ENCODE measurements around the gene ITSN1.
"Not testable (repeated sequence)": the region's sequence is repeated elsewhere in the genome, so short reads cannot be mapped to it uniquely, and the experiment has no call there.

Gene ITSN1

DNA sequence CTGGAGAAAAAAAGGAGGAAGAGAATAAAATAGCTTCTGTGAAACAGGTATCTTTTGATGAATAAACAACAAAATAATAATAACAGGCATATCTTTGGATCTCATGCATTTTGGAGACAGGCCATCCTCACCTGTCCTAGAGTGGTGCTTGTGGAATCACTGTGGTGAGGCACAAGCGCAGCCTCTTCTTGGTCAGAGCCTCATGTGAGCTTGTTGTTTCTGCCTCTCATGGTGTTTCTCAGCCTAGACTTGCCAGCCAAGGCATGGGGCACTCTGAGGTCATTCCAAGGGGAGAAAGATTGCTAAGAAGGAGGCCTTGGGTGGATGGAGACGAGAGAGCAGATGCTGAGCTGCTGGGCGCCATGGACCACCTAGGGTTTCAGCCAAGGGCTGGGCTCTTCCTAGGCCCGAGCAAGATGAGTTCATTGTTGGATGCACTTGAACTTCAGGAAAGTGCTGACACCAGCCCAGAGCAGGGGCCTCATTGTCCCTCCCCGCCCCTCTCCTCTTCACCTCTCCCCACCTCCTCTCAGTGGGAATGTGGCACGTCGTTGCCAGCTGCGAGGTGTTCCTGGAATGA is 223.8 kb downstream of the ITSN1 start:
- DNase-seq: no peak

DNA sequence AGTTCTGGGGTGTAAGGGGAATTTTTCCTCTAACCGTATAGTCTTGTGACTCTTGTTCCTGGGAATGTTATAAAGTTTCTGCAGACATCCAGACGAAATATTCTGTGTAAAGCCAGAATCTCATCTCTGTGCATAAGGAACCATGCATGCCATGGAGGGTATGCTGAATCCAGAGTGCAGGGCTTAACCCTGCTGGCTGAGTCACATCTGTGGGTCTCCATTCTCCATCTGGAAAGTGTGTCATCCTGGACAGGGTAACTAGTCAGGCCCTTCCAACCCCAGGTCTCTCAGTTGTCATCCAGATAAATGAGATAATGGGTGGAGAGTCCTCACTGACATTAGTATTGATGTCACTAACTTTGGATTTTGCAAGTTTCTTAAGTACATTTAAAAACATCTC is 224.5 kb downstream of the ITSN1 start:
- no peak for DNase-seq

DNA sequence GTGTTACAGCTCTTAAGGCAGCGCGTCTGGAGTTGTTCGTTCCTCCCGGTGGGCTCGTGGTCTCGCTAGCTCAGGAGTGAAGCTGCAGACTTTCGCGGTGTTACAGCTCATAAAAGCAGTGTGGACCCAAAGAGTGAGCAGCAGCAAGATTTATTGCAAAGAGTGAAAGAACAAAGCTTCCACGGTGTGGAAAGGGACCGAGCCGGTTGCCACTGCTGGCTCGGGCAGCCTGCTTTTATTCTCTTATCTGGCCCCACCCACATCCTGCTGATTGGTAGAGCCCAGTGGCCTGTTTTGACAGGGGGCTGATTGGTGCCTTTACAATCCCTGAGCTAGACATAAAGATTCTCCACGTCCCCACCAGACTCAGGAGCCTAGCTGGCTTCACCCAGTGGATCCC is 225.6 kb downstream of the ITSN1 start:
- not testable (repeated sequence) for DNase-seq

DNA sequence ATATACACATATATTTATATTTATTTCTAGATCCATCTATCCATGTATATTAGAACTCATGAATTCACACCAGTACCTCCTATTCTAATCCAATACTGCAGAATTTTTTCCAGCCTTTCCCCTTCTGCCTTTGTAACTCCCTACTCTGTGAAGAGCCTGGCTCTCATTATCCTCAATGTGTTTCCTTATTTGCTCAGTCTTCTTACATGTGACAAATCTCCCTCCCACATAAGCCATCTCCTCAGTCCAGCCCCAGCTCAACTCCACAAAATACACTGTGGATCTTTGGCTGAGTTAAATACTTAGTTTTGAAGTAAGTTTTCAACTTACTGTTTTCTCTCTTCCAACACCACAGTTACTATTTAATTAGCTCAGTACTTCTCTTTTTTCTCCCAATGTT is 227.6 kb downstream of the ITSN1 start:
- no peak for DNase-seq

DNA sequence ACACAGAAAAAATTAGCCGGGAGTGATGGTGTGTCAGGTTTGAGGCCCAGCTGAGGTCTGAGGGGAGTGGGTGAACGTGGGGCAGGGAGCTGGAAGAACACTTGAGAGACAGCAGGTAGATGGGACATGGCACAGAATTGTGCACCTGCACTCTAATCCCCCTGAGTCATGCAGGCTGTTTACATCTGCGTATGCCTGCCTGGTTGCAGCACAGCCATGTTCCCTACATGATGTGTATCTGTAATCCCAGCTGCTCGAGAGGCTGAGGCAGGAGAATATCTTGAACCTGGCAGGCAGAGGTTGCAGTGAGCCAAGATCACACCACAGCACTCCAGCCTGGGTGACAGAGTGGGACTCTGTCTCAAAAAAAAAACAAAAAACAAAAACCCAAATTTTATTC is 228.5 kb downstream of the ITSN1 start:
- no peak for DNase-seq

DNA sequence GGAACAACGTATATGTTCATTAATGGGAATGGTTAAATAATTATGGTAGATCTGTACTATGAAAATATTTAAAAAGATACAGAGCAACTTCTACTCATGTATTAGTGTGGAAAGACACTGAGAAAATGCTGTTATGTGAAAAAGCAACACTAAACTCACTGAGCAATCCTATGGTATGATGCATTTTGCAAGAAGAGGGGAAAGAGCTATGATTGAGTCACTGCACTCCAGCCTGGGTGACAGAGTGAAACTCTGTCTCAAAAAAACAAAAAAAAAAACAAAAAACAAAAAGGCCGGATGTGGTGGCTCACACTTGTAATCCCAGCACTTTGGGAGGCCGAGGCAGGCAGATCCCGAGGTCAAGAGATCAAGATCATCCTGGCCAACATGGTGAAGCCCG is 228.9 kb downstream of the ITSN1 start:
- DNase-seq: no peak

DNA sequence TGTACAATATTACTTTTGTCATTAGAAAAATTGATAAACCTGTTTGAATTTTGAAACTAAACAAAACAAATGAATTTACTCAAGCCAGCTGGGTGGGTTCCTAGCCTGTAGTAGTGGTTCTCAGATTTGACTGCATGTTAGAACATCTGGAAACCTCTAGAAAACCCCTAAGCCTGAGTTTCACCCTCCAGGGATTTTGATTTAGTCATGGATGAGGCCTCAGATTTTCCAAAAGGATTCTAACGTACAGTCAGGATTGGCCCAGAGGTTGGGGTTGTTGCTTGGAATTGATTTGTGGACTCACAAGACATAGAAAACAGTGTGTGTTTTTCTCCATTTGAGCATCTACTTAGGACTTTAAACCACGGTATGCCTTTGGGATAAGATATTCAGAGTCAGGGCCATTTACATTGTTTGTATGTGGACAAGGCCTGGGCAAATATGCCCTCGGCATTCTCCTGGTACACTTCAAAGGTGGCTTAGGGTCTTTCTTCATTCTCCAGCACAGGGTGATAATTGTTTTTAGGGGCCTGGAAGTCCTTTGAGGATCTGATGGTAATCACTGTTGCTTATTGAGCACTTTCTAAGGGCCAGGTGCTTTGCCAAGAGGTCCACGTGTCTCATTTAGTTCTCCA is 230.7 kb downstream of the ITSN1 start:
- DNase-seq: no peak

DNA sequence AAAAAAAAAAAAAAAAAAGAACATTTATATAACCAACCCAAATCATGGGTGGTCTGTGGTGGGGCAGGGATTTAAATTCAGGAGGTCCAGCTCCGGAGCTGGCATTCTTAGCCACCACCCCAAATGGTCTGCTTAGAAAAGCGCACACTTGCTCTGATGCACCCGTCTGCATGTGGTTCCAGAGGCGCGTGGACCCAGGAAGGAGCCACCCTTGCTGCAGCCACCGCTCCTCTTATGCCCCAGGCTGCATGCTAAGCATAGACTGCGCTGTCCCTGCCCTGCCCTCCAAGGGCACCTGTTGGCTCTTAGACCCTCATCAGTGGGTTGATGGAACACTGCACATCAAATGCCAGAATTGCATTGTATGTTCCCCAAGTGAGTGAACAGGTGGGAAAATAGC is 231.9 kb downstream of the ITSN1 start:
- DNase-seq: no peak

DNA sequence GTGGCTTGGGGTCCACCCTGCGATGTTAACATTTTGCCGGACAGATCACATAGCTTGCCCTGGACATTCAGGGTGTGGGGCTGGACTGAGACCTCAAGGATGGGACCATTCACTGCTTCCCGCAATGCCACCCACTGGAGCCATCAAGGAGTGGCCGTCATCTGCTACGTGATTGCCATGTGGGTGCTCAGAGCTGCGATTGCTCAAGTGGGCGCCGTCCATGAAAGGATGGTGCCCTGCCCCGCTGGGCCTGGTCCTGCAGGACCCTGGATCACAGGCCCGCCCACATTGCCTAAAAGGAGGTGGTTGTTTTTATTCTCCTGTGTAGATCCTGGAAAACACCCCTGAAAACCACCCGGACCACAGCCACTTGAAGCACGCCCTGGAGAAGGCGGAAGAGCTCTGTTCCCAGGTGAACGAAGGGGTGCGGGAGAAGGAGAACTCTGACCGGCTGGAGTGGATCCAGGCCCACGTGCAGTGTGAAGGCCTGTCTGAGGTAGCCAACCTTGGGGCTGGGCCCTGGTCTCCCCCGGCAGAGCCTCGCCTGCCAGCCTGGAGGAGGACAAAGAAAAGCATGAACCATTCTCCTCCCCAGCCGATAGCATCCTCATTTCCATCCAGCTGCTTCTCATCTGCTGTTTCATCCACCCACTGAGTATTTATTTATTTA is 232.9 kb downstream of the ITSN1 start:
- no peak for DNase-seq

DNA sequence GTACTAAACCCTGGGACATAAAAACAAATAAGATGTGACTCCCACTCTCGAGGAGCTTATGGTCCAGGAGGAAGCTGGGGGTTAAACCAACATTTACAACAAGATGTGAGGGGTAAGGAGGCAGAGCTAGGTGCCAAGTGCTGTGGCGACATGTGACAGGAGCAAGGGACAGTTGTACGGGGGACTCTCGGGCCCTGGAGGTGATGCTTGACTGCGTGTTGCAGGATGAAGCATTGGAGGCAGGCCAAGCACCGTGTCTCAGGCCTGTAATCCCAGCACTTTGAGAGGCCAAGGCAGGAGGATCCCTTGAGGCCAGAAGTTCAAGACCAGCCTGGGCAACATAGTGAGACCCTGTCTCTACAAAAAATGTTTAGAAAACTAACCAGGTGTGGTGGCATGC is 236.5 kb downstream of the ITSN1 start:
- no peak for DNase-seq

DNA sequence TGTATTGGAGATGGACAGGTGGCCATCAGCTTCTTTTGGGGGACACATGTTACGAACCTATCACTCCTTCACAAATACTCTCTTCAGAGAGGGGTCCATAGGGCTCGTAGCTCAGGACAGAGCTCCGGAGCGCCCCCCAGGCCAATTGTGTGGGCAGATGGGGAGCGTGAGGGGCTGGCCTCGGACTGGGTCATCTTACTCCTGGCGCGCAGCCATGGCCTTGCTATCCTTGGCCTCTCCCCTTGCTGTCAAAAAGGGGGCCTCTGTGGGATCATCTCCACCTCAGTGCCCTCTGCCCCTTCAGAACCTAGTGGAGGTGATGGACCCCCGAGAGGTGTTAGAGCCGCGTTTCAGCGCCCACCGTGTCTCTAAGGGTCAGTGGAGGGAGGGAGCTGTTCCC is 238.3 kb downstream of the ITSN1 start:
- no peak for DNase-seq

DNA sequence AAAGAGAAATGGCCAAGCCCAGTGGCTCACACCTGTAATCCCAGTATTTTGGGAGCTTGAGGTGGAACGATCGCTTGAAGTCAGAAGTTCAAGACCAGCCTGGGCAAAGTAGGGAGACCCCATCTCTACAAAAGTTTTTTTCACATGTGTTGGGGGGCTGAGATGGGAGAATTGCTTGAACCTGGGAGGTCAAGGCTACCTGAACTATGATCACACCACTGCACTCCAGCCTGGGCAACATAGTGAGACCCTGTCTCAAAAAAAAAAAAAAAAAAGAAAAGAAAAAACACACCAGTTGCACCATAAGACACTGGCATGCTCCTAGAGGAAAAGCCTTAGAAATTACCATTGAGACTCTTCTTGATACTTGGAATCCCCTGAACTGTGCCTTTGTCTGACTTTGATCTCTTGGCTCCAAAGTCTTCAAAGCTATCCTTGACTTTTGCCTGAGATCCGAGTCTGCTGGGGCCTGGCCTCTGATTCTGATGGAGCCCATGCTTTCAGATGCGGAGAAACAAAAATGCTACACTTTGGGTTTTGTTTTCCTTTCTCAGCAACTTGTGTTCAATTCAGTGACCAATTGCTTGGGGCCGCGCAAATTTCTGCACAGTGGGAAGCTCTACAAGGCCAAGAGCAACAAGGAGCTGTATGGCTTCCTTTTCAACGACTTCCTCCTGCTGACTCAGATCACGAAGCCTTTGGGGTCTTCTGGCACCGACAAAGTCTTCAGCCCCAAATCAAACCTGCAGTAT is 239.6 kb downstream of the ITSN1 start:
- DNase-seq: no peak

DNA sequence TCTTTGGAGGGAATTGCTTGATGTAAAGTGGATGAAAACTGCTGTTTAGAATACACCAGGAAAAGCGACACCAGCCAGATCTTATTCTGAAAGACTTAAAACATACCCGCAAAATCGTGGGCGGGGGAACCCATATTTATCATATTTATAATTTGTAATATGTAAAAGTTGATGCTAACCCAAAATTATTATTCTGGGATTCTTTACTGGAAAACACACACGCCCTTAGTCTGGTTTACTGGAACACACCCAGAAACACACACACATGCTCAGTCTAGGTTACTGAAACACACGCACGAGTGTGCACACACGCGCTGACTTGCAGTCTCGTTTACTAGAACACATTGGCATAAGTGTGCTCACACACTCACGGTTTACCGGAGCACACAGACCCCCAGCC is 240.8 kb downstream of the ITSN1 start:
- no peak for DNase-seq

DNA sequence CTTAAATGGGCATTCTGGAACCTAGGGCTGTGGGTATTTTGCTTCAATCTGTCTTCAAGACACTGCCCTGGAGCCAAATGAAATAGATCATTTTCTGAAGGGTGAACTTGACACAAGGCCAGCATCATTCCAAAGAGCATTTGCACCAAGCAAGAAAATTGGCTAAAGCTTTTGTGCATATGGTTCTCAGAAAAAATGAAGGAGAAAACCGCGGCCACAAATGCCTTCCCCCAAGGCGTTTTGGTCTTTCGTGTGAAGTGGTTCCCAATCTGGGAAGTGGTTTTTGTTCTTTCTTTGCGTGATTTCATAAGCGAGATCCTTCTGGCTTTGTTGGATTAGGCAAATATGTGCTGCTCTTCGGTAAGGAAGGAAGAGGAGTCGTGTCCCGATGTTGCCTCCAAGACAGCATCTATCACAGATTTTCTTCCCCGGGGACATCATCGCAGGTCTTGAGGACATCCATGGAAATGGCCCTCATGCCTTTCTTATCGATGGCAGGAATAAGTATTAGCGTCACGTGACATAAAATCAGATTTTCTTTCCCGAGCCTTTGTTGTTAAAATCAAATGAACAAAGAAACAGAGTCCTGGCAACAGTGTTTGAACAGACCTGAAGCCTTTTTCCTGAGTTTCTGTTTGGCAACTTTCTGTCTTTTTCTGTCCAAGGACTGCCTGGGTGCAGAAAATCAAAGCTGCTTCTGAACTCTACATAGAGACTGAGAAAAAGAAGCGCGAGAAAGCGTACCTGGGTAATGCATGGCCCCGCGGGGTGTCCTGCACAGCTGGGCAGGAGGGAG is 242.3 kb downstream of the ITSN1 start:
- no peak for DNase-seq

DNA sequence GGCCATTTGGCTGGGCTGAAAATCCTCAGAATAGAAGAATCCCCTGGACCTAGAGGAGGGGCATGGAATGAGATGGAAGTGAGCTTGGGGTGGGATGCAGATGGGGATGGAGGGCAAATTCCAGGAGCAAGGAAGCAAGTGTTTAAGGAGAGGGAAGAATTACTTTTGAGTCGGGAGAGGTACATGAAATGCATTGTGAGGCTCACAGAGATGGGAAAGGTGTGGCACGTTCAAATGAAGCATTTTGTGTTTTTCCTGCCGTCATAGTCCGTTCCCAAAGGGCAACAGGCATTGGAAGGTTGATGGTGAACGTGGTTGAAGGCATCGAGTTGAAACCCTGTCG is 242.8 kb downstream of the ITSN1 start:
- no peak for DNase-seq

DNA sequence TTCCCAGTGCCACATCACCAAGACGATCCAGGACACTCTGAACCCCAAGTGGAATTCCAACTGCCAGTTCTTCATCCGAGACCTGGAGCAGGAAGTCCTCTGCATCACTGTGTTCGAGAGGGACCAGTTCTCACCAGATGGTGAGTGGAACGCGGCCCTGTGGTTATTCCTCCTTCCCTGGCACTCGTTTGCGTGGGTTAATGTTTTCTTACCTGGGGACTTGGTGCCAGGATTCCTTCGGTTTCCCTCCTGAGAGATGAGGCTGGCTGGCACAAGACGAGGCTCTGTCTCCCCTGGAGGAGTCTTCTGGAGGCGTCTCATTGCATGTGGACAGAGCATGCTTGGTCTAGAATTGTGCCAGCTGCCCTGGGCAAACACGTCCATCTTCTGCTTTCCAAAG is 244.0 kb downstream of the ITSN1 start:
- DNase-seq: no peak

DNA sequence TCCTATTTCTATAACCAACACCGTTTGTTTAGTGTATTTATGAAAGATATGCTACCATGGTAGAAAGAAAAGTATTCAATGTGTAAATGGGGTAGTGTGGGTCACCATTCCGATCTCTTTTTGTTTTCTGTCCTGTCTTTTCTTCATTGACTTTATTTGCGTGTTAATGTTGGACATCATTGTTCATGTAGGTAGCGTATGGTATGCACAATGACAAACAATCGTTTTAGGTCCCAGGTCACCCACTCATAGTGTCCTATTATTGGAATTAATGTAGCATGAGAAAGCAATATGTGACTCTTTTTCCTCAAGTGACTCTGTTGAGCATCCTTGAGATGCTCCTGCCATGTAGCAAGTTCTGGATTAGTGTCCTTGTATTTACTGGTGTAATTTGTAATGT is 247.9 kb downstream of the ITSN1 start:
- no peak for DNase-seq

DNA sequence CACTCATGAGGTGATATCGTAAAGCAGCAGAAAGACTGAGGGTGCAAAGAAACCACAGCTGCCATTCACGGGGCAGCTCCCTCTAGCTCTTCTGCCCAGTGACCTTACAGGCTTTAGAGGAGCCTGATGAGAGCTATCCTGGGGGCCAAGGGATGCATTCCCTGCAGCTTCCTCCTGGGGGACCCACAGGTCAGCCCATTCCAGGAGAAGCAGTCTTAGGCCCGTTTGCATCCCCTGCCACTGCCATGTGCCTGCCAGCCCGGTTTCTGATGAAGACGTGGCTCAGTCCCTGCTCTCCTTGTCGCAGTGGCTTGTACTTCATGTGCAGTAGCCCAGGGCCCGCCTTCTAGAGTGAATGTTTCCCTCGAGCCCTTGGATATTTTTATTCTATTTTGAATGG is 250.6 kb downstream of the ITSN1 start:
- no peak for DNase-seq

DNA sequence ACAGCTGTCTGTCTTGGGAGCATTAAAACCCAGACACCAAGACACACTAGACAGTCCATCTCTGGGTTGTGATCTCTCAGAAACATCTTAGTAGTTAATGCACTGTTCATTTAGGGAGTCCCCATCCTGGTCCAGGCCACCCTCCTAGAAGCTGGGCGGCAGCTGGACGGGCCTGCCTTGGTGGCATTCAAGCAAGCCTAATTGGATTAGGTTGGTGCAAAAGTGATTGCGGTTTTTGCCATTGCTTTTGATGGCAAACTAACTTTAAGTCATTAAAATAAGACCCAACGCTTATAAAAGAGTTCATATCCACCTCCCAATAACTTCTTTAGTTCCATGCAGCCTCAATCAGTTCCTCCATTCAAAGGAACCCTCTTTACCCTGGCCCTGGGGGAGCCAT is 251.6 kb downstream of the ITSN1 start:
- DNase-seq: no peak

DNA sequence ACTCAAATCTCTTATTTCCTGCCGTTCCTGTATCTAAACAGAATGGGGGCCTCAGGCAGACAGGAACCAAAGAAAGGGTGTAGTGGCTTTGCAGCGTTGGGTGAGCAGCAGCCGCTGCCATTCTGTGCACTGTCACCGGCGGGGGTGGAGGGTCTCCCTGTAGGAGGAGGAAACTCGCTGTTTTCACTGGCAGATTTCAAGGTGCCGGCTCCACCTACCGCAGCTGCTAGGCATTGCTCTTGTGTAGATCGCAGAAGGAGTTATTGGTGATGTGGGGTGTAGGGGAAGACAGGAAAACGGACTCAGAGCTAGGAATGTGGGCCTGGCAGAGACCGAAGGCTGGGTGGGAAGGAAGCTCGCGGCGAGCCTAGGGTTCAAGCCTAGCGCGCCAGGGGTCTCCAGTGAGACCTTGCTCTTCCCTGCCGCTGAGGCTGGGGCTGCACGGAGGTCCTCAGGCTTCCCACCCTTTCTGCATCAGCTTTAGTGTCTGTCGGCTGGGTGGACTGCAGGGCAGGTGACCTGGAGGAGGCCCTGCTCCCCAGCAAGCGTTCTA is 252.5 kb downstream of the ITSN1 start:
- DNase-seq: peak; percentile 32 to 73 (median 58)

DNA sequence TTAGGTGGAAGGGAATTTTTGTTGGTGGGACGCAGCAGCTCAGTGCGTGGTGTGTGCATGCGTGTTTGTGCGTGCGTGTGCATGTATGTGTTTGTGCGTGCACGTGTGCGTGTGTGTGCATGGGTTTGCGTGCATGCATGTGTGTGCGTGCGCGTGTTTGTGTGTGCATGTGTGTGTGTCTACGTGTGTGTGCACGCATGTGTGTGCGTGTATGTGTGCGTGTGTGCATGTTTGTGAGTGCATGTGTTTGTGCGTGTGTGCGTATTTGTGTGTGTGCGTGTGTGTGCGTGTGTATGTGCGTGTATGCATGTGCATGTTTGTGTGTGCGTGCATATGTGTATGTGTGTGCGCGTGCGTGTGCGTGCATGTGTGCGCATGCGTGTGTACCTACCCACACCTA is 253.1 kb downstream of the ITSN1 start:
- DNase-seq: no peak

DNA sequence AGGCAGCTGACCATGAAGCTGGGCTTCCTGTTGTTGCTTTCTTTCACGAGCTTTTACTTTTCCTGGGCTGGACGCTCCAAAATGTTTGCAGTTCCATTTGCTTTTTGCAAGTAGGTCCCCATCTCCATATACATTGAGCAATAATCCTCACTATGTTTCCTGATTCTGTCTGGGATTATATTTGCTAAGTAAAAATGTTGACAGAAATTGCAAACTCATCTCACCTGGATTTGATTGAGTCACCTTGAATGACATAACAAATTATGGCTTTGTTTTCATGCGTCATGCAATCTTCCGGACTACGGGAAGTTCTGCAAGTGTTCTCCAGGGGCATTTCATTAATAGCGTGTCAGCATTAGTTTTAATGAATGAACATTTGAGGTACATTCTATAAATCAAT is 254.4 kb downstream of the ITSN1 start:
- DNase-seq: peak in 1 of 3 experiments; percentile 12

DNA sequence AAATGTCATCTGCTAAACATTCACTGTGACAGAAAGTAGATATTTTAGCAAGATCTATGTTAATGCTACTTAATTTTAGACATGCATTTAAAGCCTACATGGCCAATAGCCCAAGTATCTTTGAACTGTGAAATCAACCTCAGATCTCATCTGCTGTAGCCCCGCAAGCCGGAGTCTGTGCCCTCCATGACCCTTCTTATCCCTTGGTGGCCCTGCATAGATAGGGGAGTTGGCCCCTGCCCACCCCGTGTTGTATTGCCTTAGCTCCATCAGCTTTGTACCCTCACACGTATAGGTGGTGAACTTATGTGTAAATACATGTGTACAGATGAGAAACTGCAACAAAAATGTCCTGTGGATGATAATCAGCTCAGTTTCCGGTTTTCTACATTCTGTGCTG is 254.8 kb downstream of the ITSN1 start:
- DNase-seq: no peak
